GM12873 (cell line): ENCODE results near the gene NUDT9.
A peak's percentile ranks its signal among the peaks of the same experiment; 100 is the strongest.

Experiments
- CTCF ChIP-seq: IDR thresholded peaks from 2 replicates; pipeline ENCODE4 v1.5.1; 2012; ENCODE audit warnings: low read depth, mild to moderate bottlenecking, moderate library complexity, low read length, control low read depth; ENCODE audit not compliant: insufficient read depth; ENCODE audit errors: missing control alignments

The NUDT9 gene

GRCh38 chr4:87422104-87423052 lies at the start of gene NUDT9:
Gene NUDT9, plus strand, starts transcription at chr4:87422573. Its CDS starts 333 bp downstream, at chr4:87422906.
- peak; percentile 11 for TF ChIP-seq CTCF

- peak; percentile 71 for TF ChIP-seq CTCF
Observed at GRCh38 chr4:87375719-87376291, 46.6 kb upstream of the NUDT9 start.

- no peak for TF ChIP-seq CTCF
Observed at GRCh38 chr4:87377816-87378215, 44.6 kb upstream of the NUDT9 start.

- TF ChIP-seq CTCF, result no peak
Observed at GRCh38 chr4:87382116-87382515, 40.3 kb upstream of the NUDT9 start.

GRCh38 chr4:87382931-87383330 lies 39.4 kb upstream of the NUDT9 start:
- no peak for TF ChIP-seq CTCF

GRCh38 chr4:87387237-87387636 lies 35.1 kb upstream of the NUDT9 start:
- no peak for TF ChIP-seq CTCF

- no peak for TF ChIP-seq CTCF
Observed at GRCh38 chr4:87388901-87389300, 33.5 kb upstream of the NUDT9 start.
